ENCODE measurements around the gene SLC25A38.
A peak's percentile ranks its signal among the peaks of the same experiment; 100 is the strongest.

The SLC25A38 gene, protein sequence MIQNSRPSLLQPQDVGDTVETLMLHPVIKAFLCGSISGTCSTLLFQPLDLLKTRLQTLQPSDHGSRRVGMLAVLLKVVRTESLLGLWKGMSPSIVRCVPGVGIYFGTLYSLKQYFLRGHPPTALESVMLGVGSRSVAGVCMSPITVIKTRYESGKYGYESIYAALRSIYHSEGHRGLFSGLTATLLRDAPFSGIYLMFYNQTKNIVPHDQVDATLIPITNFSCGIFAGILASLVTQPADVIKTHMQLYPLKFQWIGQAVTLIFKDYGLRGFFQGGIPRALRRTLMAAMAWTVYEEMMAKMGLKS

DNA sequence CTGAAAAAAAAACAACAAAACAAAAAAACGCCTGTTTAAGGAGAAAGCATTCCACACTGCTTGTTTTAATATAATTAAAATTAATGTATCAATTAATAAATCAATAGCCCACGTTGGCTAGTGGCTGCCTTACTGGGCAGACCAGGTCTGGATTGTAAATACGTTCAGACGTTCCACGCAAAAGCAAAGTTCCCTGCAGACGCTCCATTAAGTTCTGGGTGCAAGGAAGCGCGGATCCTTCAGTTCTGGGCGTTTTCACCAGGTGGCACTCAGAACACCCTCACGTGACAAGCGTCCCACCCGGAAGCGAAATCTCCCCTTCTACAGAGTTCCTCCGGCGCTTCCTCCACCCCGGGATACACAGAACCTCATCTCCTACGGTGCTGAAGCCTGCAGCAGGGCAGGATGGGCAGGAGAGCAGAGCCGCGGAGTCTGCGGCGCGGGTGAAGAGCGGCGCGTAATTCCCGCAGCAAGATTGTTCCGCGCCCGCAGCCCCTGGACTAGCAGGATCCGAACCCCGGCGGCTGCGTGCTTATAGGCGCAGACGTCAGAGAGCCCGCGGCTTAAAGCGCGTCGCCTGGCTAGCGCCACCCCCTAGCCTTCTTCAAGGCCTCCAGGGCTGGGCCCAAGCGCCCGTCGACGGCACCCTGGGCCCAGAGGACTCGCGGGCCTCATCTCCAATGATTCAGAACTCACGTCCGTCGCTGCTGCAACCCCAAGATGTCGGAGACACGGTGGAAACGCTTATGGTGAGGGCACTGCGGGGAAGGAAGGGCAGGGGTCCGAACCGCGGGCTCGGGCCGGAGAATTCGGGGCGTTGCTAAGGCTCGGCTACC is at the start of gene SLC25A38:
Gene SLC25A38, plus strand, starts transcription at position 326 of the 836 bp plus-strand sequence. Its CDS starts 355 bp downstream, at position 681.
- Histone ChIP-seq H3K9me3 (ENCODE audit: control insufficient read depth, low read length) (no peaks in the 10 kb centered on the region), H3K27me3 (ENCODE audit: control insufficient read depth, insufficient read depth, low read length) (no peaks in the 10 kb centered on the region), H3K27ac (peak within 1 kb of the TSS; percentile 93), H2AFZ (peak within 1 kb of the TSS; percentile 93), H3K36me3 (ENCODE audit: control insufficient read depth, insufficient read depth, low read length) (no peaks in the 10 kb centered on the region), H3K4me1 (peaks cover 17% of the 10 kb centered on the region), H3K4me3 (ENCODE audit: low read depth, low read length) (peak within 1 kb of the TSS; percentile 66), H3K79me2 (peaks cover 30% of the 10 kb centered on the region), H3K4me2 (ENCODE audit: low read length) (peak within 1 kb of the TSS; percentile 65), H3K9ac (peak within 1 kb of the TSS; percentile 91)
- TF ChIP-seq, protein P1, sequence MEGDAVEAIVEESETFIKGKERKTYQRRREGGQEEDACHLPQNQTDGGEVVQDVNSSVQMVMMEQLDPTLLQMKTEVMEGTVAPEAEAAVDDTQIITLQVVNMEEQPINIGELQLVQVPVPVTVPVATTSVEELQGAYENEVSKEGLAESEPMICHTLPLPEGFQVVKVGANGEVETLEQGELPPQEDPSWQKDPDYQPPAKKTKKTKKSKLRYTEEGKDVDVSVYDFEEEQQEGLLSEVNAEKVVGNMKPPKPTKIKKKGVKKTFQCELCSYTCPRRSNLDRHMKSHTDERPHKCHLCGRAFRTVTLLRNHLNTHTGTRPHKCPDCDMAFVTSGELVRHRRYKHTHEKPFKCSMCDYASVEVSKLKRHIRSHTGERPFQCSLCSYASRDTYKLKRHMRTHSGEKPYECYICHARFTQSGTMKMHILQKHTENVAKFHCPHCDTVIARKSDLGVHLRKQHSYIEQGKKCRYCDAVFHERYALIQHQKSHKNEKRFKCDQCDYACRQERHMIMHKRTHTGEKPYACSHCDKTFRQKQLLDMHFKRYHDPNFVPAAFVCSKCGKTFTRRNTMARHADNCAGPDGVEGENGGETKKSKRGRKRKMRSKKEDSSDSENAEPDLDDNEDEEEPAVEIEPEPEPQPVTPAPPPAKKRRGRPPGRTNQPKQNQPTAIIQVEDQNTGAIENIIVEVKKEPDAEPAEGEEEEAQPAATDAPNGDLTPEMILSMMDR (IDR thresholded peaks at IDR 0.05): peak; percentile 44

GRCh38 chr3:39333607-39334006 is 49.6 kb upstream of the SLC25A38 start:
- Histone ChIP-seq H3K27ac (no peak overlapping the region), H3K9ac (no peak overlapping the region), H3K4me1 (no peaks in the 10 kb centered on the region), H3K4me3 (ENCODE audit: low read depth, low read length) (no peak overlapping the region), H3K36me3 (ENCODE audit: control insufficient read depth, insufficient read depth, low read length) (no peaks in the 10 kb centered on the region), H3K9me3 (ENCODE audit: control insufficient read depth, low read length) (no peaks in the 10 kb centered on the region), H3K4me2 (ENCODE audit: low read length) (no peak overlapping the region), H3K27me3 (ENCODE audit: control insufficient read depth, insufficient read depth, low read length) (no peaks in the 10 kb centered on the region), H3K79me2 (no peaks in the 10 kb centered on the region), H2AFZ (no peak overlapping the region)
- TF ChIP-seq, protein P1 (IDR thresholded peaks at IDR 0.05): no peak

- no peak overlapping the region for H3K27ac ChIP-seq
- H3K4me3 ChIP-seq (ENCODE audit: low read depth, low read length): no peak overlapping the region
- H3K4me2 ChIP-seq (ENCODE audit: low read length): no peak overlapping the region
These were observed 49.0 kb upstream of the SLC25A38 start for GRCh38 chr3:39334205-39334604.

DNA sequence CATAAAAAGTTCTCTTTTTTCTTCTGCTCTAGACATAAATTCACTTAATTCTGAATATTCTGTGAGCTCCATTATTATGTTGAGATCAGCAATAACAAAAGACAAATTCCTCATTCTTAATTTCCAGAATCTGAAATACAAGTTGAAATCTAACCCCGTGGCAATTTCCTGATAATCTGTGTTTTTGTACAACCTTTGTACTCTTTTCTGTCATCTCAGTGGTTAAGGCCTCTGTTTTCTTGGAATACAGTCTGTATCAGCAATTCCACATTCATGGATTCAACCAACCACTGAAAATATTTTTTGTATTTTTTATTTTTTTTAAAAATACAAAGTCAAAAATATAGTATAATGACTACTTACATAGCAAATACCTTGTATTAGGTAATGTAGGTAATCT is 45.0 kb upstream of the SLC25A38 start:
- Histone ChIP-seq H3K36me3 (ENCODE audit: control insufficient read depth, insufficient read depth, low read length) (no peaks in the 10 kb centered on the region), H3K27me3 (ENCODE audit: control insufficient read depth, insufficient read depth, low read length) (no peaks in the 10 kb centered on the region), H3K4me3 (ENCODE audit: low read depth, low read length) (no peak overlapping the region), H3K4me1 (no peaks in the 10 kb centered on the region), H3K79me2 (no peaks in the 10 kb centered on the region), H3K9me3 (ENCODE audit: control insufficient read depth, low read length) (no peaks in the 10 kb centered on the region), H2AFZ (no peak overlapping the region), H3K27ac (no peak overlapping the region), H3K4me2 (ENCODE audit: low read length) (no peak overlapping the region), H3K9ac (no peak overlapping the region)
- TF ChIP-seq, protein P1 (IDR thresholded peaks at IDR 0.05): no peak

More at GRCh38 chr3:39334205-39334604, 49.0 kb upstream of the SLC25A38 start:
- Histone ChIP-seq H3K9me3 (ENCODE audit: control insufficient read depth, low read length) (no peaks in the 10 kb centered on the region), H3K36me3 (ENCODE audit: control insufficient read depth, insufficient read depth, low read length) (no peaks in the 10 kb centered on the region), H3K79me2 (no peaks in the 10 kb centered on the region), H3K9ac (no peak overlapping the region), H3K4me1 (no peaks in the 10 kb centered on the region), H2AFZ (no peak overlapping the region), H3K27me3 (ENCODE audit: control insufficient read depth, insufficient read depth, low read length) (no peaks in the 10 kb centered on the region)
- TF ChIP-seq, protein P1 (IDR thresholded peaks at IDR 0.05): no peak
